Inferior parietal cortex (tissue), 1 donor: ENCODE results near the gene OGDHL.

Source experiments
- DNase-seq: peaks from one replicate; pipeline ENCODE4 v3.0.0-alpha.2; 2016; ENCODE audit errors: extremely low spot score

OGDHL gene

GRCh38 chr10:49690698-49691356 lies 71.3 kb downstream of the OGDHL start:
- no peak for DNase-seq

GRCh38 chr10:49689882-49690510 lies 72.1 kb downstream of the OGDHL start:
- DNase-seq = no peak

- no peak for DNase-seq
These were observed 73.2 kb downstream of the OGDHL start for GRCh38 chr10:49688920-49689319.

GRCh38 chr10:49688261-49688846 lies 73.8 kb downstream of the OGDHL start:
- DNase-seq = no peak

- no peak for DNase-seq
These were observed 75.5 kb downstream of the OGDHL start for GRCh38 chr10:49686651-49687050.
